Mucosa of descending colon (tissue), 3 donors: ENCODE data around the gene RUNX3. TPM values are rescaled to one million over a fixed set of nuclear protein-coding genes. Genes with fewer than 3 reads are reported as not detected.

Experiments used
- ATAC-seq: fragments of 200-7000 bp; cut with Tn5 transposase; one replicate; pipeline ENCODE4 v1.9.1; 2020; ENCODE audit warnings: mild to moderate bottlenecking, moderate library complexity
- DNase-seq, 3 donors: peaks; one replicate each; pipeline ENCODE4 v3.0.0-alpha.2; 2020
- H3K36me3 ChIP-seq: fragments of 200-600 bp; one replicate; pipeline ENCODE4 v1.8.0; 2021; ENCODE audit warnings: low read depth, mild to moderate bottlenecking
- H3K4me1 ChIP-seq: fragments of 200-600 bp; one replicate; pipeline ENCODE4 v1.8.0; 2021; ENCODE audit warnings: low read depth, mild to moderate bottlenecking
- H3K4me3 ChIP-seq: fragments of 200-600 bp; one replicate; pipeline ENCODE4 v1.8.0; 2021; ENCODE audit warnings: mild to moderate bottlenecking
- H3K9me3 ChIP-seq: fragments of 200-600 bp; one replicate; pipeline ENCODE4 v1.8.0; 2021; ENCODE audit warnings: mild to moderate bottlenecking
- CTCF ChIP-seq: fragments of 200-600 bp; IDR thresholded peaks from one replicate; pipeline ENCODE4 v1.8.0; 2022; ENCODE audit warnings: antibody characterized with exemption, mild to moderate bottlenecking
- intact Hi-C, 2 donors: fragments of 100-400 bp; cut with DNase I in 1 of 2; cut with micrococcal nuclease in 1 of 2; formaldehyde crosslinking; loops; one replicate each; pipeline versions ENCODE4 v1.11.0 to v1.11.1; 2022; cut with DNase I, micrococcal nuclease
- total RNA-seq, 3 donors: library from RNA; stranded (reverse); fragmentation: NEBNext Ultra II Directional in 2 of 3; extraction: Animal tissue kit (Norgen Biotek cat#: 25700) in 2 of 3; gene quantifications; one replicate each; pipeline versions ENCODE4 v1.2.1 to v1.2.4, GENCODE V29; 2021 to 2023
- donor health status: DM: no; HTN: no; CAD: no; lungs with moderate emphysema.
- donor health status: DM: no; HTN: no; CAD: no.
- donor health status: DM: no; HTN: yes; CAD: no.

RUNX3 gene
- total RNA-seq, 3 donors from 2014 or later, result 3.2 to 6.1 (median 5.0) TPM

GRCh38 chr1:24972221-24972914, 42.3 kb upstream of the RUNX3 start:
- ATAC-seq (no peak), DNase-seq (no peak)
- intact Hi-C loops, result no loop called here
- H3K4me3 ChIP-seq, result no peak overlapping the region
- peaks cover 21% of the 10 kb centered on the region for H3K9me3 ChIP-seq
- TF ChIP-seq CTCF, result no peak
- no peaks in the 10 kb centered on the region for H3K4me1 ChIP-seq
- H3K36me3 ChIP-seq, result no peaks in the 10 kb centered on the region

- Histone ChIP-seq H3K9me3 (peaks cover 16% of the 10 kb centered on the region), H3K4me1 (no peaks in the 10 kb centered on the region), H3K36me3 (no peaks in the 10 kb centered on the region), H3K4me3 (no peak overlapping the region)
- TF ChIP-seq CTCF, result no peak
- no peak for ATAC-seq
- DNase-seq, result no peak
- intact Hi-C loops, result no loop called here
Measured at GRCh38 chr1:24970926-24971875, 41.1 kb upstream of the RUNX3 start.

GRCh38 chr1:24970399-24970753, 40.3 kb upstream of the RUNX3 start:
- Histone ChIP-seq H3K4me3 (no peak overlapping the region), H3K9me3 (peaks cover 8% of the 10 kb centered on the region), H3K36me3 (no peaks in the 10 kb centered on the region), H3K4me1 (no peaks in the 10 kb centered on the region)
- ATAC-seq (no peak), DNase-seq (no peak)
- intact Hi-C loops, result no loop called here
- TF ChIP-seq CTCF, result no peak

GRCh38 chr1:24969596-24970398, 39.7 kb upstream of the RUNX3 start:
- no peaks in the 10 kb centered on the region for H3K36me3 ChIP-seq
- no peak for DNase-seq
- H3K9me3 ChIP-seq, result peaks cover 2% of the 10 kb centered on the region
- no peak for TF ChIP-seq CTCF
- no peak for ATAC-seq
- H3K4me1 ChIP-seq, result no peaks in the 10 kb centered on the region
- intact Hi-C loops, result no loop called here
- no peak overlapping the region for H3K4me3 ChIP-seq

GRCh38 chr1:24968941-24969585, 39.0 kb upstream of the RUNX3 start:
- Histone ChIP-seq H3K4me3 (no peak overlapping the region), H3K4me1 (no peaks in the 10 kb centered on the region), H3K9me3 (no peaks in the 10 kb centered on the region), H3K36me3 (no peaks in the 10 kb centered on the region)
- DNase-seq (no peak), ATAC-seq (no peak)
- intact Hi-C loops, result no loop called here
- no peak for TF ChIP-seq CTCF
